ENCODE measurements around the gene PRDX6. TPM values are rescaled to one million over a fixed set of nuclear protein-coding genes. Genes with fewer than 3 reads are reported as not detected.

Gene PRDX6
- total RNA-seq, 1 donor from 2014 or later, result 148 TPM

- Mint-ChIP-seq H3K27me3 (ENCODE audit: unreplicated experiment) (no peaks in the 10 kb centered on the region), H3K9me3 (ENCODE audit: unreplicated experiment) (no peaks in the 10 kb centered on the region), H3K36me3 (ENCODE audit: unreplicated experiment) (peaks cover 48% of the 10 kb centered on the region), H3K27ac (ENCODE audit: unreplicated experiment) (no peak overlapping the region), H3K4me1 (ENCODE audit: unreplicated experiment) (peaks cover 24% of the 10 kb centered on the region), H3K4me3 (ENCODE audit: unreplicated experiment) (no peak overlapping the region)
- no peak for TF ChIP-seq CTCF (IDR thresholded peaks at IDR 0.05)
- no peak for DNase-seq (ENCODE audit: extremely low spot score, unreplicated experiment)
Observed at GRCh38 chr1:173481195-173481772, 4.1 kb downstream of the PRDX6 start.

DNA sequence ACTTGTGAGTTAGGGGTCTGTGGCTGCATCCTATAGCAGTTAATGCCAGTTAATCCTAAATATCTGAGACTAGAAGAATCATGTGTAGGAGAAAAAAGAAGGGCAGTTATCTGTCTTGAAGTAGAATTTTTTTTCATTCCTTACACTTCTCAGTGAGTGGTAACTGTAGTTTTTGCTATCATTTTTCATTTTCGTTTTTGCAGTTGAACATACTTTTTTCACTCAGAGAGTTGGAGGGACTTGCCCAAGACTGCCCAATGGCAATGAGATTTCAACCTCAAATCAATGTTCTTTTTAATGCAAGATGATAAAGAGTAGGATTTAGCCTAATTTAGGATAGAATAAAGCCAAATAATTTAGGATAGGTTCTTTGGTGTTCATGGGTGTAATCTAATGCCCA, 5.5 kb downstream of the PRDX6 start:
- no peak overlapping the region for H3K4me3 Mint-ChIP-seq (ENCODE audit: unreplicated experiment)
- peaks cover 61% of the 10 kb centered on the region for H3K36me3 Mint-ChIP-seq (ENCODE audit: unreplicated experiment)
- H3K4me1 Mint-ChIP-seq (ENCODE audit: unreplicated experiment), result peaks cover 22% of the 10 kb centered on the region

GRCh38 chr1:173484276-173484675, 7.1 kb downstream of the PRDX6 start:
- no peak for TF ChIP-seq CTCF (IDR thresholded peaks at IDR 0.05)
- Mint-ChIP-seq H3K36me3 (ENCODE audit: unreplicated experiment) (peaks cover 76% of the 10 kb centered on the region), H3K9me3 (ENCODE audit: unreplicated experiment) (no peaks in the 10 kb centered on the region), H3K27me3 (ENCODE audit: unreplicated experiment) (no peaks in the 10 kb centered on the region), H3K4me1 (ENCODE audit: unreplicated experiment) (peaks cover 10% of the 10 kb centered on the region), H3K4me3 (ENCODE audit: unreplicated experiment) (no peak overlapping the region), H3K27ac (ENCODE audit: unreplicated experiment) (no peak overlapping the region)
- DNase-seq (ENCODE audit: extremely low spot score, unreplicated experiment), result no peak

More for the DNA sequence above, 5.5 kb downstream of the PRDX6 start:
- DNase-seq (ENCODE audit: extremely low spot score, unreplicated experiment), result no peak
- Mint-ChIP-seq H3K27me3 (ENCODE audit: unreplicated experiment) (no peaks in the 10 kb centered on the region), H3K9me3 (ENCODE audit: unreplicated experiment) (no peaks in the 10 kb centered on the region), H3K27ac (ENCODE audit: unreplicated experiment) (no peak overlapping the region)
- no peak for TF ChIP-seq CTCF (IDR thresholded peaks at IDR 0.05)

GRCh38 chr1:173485401-173485800, 8.3 kb downstream of the PRDX6 start:
- Mint-ChIP-seq H3K9me3 (ENCODE audit: unreplicated experiment) (no peaks in the 10 kb centered on the region), H3K36me3 (ENCODE audit: unreplicated experiment) (peaks cover 70% of the 10 kb centered on the region), H3K27ac (ENCODE audit: unreplicated experiment) (no peak overlapping the region), H3K4me1 (ENCODE audit: unreplicated experiment) (no peaks in the 10 kb centered on the region), H3K27me3 (ENCODE audit: unreplicated experiment) (no peaks in the 10 kb centered on the region), H3K4me3 (ENCODE audit: unreplicated experiment) (no peak overlapping the region)
- TF ChIP-seq CTCF (IDR thresholded peaks at IDR 0.05), result no peak
- DNase-seq (ENCODE audit: extremely low spot score, unreplicated experiment), result no peak

- Mint-ChIP-seq H3K4me3 (ENCODE audit: unreplicated experiment) (no peak overlapping the region), H3K27ac (ENCODE audit: unreplicated experiment) (no peak overlapping the region), H3K9me3 (ENCODE audit: unreplicated experiment) (peaks cover 1% of the 10 kb centered on the region), H3K4me1 (ENCODE audit: unreplicated experiment) (no peaks in the 10 kb centered on the region), H3K36me3 (ENCODE audit: unreplicated experiment) (peaks cover 55% of the 10 kb centered on the region), H3K27me3 (ENCODE audit: unreplicated experiment) (no peaks in the 10 kb centered on the region)
- no peak for TF ChIP-seq CTCF (IDR thresholded peaks at IDR 0.05)
- no peak for DNase-seq (ENCODE audit: extremely low spot score, unreplicated experiment)
Observed at GRCh38 chr1:173488001-173488400, 10.9 kb downstream of the PRDX6 start.
